ENCODE results near the gene RACK1. TPM values are rescaled to one million over a fixed set of nuclear protein-coding genes. Genes with fewer than 3 reads are reported as not detected.

RACK1 gene
- total and polyA plus RNA-seq, 2 of the 8 experiments (the other 6 are each of a cell fraction or from before 2014, with no cell fraction given), result 2,589 to 7,971 TPM

GRCh38 chr5:181192337-181193046, 51.2 kb downstream of the RACK1 start (continued):
- TF ChIP-seq POU5F1 (IDR thresholded peaks at IDR 0.05; ENCODE audit: low read depth, low read length) (no peak), SP2 (IDR thresholded peaks at IDR 0.05; ENCODE audit: low read length) (no peak), SIRT6 (IDR thresholded peaks at IDR 0.05; ENCODE audit: low read length) (no peak)
